ENCODE results near the gene HLA-DMA.
A peak's percentile ranks its signal among the peaks of the same experiment; 100 is the strongest.

The HLA-DMA gene

GRCh38 chr6:32952817-32953739, at the start of gene HLA-DMA:
Gene HLA-DMA (minus strand): TSS chr6:32953097. CDS start chr6:32953036, 61 bp downstream.
- DNase-seq, result peak in 41 of 51 donors; percentile 23 to 84 (median 66)

DNA sequence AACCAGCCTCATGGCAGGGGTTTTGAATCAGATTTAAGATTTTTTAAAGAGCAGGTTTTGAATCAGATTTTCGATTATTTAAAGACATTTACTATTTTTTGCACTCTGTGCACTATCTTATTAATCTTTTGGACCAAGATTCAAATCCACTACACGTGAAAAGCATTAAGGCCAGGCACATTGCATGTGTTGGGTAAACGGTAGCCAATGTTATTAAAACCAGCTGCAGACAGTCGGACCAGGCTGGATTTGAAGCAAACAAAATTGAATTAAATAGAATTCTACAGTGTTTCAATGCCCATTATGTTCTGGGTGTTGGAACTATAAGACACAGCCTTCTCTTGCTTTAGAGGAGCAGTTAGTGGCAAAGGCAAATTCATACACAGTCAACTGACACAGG, 48.8 kb upstream of the HLA-DMA start:
- no peak for DNase-seq

DNA sequence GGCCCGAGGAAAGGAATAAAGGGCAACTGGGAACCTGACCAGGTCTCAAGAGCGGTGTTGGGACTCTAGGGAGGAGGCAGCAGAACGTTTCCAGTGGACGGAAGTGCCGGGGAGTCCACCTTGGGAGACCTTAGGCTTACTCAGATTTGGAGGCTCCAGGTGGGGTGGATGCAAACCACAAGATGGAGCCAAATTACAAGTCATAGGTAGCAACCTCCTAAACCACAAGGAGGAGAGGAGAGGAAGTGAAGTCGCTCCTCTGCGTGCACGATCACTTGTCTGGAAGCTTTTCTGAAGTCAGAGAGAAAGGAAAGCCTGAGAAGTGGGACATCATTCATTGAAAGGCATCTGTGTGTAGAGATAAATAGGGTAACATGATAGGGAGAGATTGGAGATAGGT, 47.2 kb upstream of the HLA-DMA start:
- DNase-seq, result no peak

DNA sequence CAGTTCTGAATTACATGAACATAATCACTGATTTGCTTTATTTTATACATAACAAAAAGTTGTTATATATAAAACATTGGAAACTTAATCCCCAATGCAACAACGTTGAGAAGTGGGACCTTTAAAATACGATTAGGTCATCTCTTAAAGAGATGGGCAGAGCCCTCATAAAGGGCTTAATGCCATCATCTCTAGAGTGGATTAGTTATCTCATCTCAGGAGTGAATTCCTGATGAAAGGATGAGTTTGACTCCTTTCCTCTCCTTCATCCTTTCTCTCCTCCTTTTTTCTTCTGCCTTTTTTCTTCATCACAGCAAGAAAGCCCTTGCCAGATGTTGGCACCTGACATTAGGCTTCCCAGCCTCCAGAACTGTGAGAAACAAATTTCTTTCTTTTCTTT, 42.6 kb upstream of the HLA-DMA start:
- no peak for DNase-seq

- no peak for DNase-seq
Observed at GRCh38 chr6:32993363-32993973, 40.6 kb upstream of the HLA-DMA start.

DNA sequence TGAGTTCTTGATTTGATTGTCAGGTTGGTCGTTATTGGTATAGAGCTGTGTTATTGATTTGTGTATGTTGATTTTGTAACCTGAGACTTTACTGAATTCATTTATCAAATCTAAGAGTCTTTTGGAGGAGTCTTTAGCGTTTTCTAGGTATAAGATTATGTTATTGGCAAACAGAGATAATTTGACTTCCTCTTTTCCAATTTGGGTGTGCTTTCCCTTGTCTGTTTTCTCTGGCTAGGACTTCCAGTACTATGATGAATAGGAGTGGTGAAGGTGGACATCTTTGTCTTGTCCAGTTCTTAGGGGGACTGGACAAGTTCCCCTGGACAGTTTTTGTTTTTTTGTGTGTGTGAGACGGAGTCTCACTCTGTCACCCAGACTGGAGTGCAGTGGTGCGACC, 39.1 kb upstream of the HLA-DMA start:
- DNase-seq, result no peak

DNA sequence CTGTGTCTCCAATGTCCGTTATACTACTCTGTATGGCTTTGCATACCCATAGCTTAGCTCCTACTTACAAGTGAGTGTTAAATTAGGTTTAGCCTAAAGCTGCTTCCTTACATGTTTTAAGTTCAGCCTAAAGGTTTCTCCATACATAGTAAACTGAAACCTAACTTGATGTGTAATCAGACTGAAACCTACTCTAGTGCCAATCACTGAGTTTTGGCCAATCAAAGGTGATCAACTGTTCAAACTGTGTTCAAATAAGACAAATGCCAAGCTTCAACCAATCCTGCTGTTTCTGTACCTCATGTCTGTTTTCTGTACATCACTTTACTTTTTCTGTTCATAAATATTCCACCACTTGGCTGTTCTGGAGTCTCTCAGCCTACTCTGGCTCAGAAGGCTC, 36.5 kb upstream of the HLA-DMA start:
- DNase-seq, result no peak

DNA sequence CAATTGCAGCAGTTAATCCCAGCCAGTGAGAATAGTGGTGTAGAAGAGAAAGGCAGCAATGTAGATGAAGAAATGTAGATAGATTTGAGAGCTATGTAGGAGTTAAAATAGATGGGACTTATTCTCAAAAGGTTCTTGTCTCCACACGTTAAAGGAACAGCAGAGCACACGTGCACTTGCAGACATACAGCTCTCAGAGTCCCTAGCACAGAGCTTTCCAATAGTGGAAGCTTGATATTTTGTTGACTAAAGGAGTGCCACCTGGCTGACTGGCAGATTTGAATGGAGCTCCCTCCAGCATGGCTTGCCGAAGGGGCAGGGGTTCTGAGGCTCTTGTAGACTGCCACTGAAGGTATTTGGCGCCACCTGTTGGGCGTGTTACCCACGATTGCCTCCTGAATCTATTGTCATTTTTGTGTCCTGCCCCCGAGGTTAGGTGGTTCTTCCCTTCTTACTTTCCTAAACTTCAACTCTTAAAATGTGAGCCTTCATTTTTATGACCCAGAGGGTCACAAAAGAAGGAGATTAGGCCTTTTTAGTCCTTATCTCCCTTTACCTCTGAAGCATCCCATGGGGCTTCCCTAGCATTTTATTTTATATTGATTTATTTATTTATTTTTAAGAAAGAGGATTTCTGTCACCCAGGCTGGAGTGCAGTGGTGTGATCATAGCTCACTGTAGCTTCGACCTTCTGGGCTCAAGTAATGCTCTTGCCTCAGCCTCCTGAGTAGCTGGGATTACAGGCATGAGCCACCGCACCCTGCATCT, 31.9 kb upstream of the HLA-DMA start:
- peak in 46 of 51 donors; percentile 13 to 93 (median 68) for DNase-seq

GRCh38 chr6:32983964-32984621, 31.2 kb upstream of the HLA-DMA start:
- DNase-seq, result no peak

- no peak for DNase-seq
Observed at GRCh38 chr6:32983493-32983848, 30.6 kb upstream of the HLA-DMA start.

DNA sequence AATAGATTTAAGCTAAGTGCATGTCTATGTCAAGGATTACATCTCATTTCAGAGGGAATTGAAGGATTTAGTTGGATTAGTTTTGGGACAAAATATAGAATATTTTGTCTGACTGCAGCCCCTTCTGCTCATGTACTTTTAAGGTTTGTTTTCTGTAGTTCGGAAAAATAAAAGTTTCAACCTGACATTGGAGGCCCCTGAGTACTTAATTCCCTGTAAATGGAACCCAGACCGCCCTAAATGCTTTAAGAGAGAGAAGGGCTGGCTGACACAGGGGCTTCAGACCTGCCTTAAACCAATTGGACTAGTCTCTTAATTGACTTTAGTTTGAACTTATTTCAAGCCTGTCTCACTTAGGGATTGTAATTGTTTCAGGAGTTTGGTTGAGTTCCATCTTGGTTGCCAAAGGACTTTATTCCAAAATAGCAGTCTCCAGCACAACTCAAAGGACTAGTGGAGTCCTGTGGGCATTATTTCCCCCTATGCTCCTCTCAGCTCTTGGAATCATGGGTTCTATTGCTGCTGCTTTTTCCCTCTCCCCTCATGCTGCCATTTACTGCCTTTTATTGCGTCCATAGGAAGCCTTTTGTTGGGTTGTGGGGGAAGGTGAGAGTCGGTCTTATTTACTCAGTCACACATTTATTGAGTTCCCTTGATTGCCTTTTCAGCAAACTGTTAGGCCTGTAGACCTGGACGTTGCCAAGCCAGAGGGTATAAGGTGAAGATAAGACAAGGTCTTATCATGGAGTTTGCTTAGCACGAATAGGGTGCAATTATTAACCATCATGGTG, 30.0 kb upstream of the HLA-DMA start:
- no peak for DNase-seq

GRCh38 chr6:32982084-32982701, 29.3 kb upstream of the HLA-DMA start:
- no peak for DNase-seq

- DNase-seq, result no peak
Observed at GRCh38 chr6:32980488-32981038, 27.7 kb upstream of the HLA-DMA start.

- no peak for DNase-seq
Observed at GRCh38 chr6:32979720-32980487, 27.0 kb upstream of the HLA-DMA start.

DNA sequence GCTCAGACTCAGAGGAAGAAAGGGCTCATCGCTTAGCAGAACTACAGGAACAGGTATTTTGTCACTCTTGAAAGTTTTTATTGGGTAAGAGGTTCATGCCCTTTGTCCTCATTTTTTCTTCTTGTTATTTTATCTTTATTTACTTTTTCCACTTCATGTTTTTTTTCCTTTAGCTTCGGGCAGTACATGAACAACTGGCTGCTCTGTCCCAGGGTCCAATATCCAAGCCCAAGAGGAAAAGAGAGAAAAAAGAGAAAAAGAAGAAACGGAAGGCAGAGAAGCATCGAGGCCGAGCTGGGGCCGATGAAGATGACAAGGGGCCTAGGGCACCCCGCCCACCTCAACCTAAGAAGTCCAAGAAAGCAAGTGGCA, 25.0 kb upstream of the HLA-DMA start:
- no peak for DNase-seq

DNA sequence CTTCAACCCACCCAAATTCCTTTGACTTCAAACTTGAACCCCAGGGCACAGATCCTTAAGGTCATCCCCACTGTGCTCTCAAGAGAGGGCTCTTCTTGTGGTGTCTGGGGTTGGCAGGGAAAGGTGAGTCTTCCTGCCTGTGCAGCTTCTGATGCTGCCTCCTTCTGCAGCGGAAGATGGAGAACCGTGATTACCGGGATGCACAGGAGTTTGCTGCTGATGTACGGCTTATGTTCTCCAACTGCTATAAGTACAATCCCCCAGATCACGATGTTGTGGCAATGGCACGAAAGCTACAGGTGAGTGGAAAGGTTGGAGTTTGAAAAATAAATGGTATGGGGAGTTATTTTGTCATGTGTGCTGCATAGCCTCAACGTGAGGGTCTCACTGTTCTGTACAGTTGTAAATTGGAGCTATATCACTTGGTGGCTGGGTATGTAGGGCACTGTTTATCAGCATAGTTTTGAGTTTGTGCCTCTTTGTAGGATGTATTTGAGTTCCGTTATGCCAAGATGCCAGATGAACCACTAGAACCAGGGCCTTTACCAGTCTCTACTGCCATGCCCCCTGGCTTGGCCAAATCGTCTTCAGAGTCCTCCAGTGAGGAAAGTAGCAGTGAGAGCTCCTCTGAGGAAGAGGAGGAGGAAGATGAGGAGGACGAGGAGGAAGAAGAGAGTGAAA, 24.5 kb upstream of the HLA-DMA start:
- no peak for DNase-seq

DNA sequence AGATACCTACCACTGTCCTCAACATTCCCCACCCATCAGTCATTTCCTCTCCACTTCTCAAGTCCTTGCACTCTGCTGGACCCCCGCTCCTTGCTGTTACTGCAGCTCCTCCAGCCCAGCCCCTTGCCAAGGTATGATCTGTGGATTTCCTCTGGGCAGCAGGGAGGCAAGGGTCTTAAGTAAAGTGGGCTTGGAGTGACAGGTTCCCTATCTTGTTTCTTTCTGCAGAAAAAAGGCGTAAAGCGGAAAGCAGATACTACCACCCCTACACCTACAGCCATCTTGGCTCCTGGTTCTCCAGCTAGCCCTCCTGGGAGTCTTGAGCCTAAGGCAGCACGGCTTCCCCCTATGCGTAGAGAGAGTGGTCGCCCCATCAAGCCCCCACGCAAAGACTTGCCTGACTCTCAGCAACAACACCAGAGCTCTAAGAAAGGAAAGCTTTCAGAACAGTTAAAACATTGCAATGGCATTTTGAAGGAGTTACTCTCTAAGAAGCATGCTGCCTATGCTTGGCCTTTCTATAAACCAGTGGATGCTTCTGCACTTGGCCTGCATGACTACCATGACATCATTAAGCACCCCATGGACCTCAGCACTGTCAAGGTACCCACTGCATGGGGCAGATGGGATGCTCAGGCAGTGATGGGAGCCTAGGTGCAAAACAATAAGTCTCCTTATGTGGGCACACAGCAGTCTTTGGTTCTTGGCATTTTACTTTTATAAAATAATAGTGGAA, 23.6 kb upstream of the HLA-DMA start:
- DNase-seq, result no peak

GRCh38 chr6:32975886-32976285, 23.0 kb upstream of the HLA-DMA start:
- no peak for DNase-seq

All from hypothalamus (tissue), 51 donors.